ENCODE measurements around the gene C1orf115. TPM values are rescaled to one million over a fixed set of nuclear protein-coding genes. Genes with fewer than 3 reads are reported as not detected.

C1orf115 gene
- total RNA-seq, 1 donor from 2014 or later = 1.8 TPM

- Mint-ChIP-seq H3K27me3 (ENCODE audit: low read depth, unreplicated experiment) (peaks cover 23% of the 10 kb centered on the region), H3K27ac (ENCODE audit: unreplicated experiment) (no peak overlapping the region), H3K4me1 (ENCODE audit: low read depth, unreplicated experiment) (peaks cover 2% of the 10 kb centered on the region), H3K4me3 (ENCODE audit: unreplicated experiment) (no peak overlapping the region), H3K9me3 (ENCODE audit: unreplicated experiment) (peaks cover 4% of the 10 kb centered on the region), H3K36me3 (ENCODE audit: low read depth, unreplicated experiment) (no peaks in the 10 kb centered on the region)
- DNase-seq (ENCODE audit: low read depth) (no peak), FAIRE-seq (no peak)
- H2AFZ ChIP-seq (ENCODE audit: low read depth, low read length) = no peak overlapping the region
- H3K4me3 ChIP-seq (ENCODE audit: insufficient read depth, low read depth, low read length) = no peak overlapping the region
- TF ChIP-seq EZH2 (IDR thresholded peaks at IDR 0.05; ENCODE audit: insufficient read depth, low read length) (no peak), CTCF (IDR thresholded peaks at IDR 0.05; ENCODE audit: insufficient read depth, low read depth, low read length) (no peak)
- H3K4me2 ChIP-seq (ENCODE audit: low read length) = no peak overlapping the region
- no peak overlapping the region for H3K27ac ChIP-seq (ENCODE audit: low read depth, low read length)
- H3K9ac ChIP-seq (ENCODE audit: low read length) = no peak overlapping the region
- H3K9me3 ChIP-seq (ENCODE audit: insufficient read depth, low read depth, low read length) = no peaks in the 10 kb centered on the region
- H3K27me3 ChIP-seq (ENCODE audit: insufficient read depth, low read length) = no peaks in the 10 kb centered on the region
- H4K20me1 ChIP-seq (ENCODE audit: insufficient read depth, low read length) = no peaks in the 10 kb centered on the region
- no peaks in the 10 kb centered on the region for H3K79me2 ChIP-seq (ENCODE audit: insufficient read depth, low read length)
- no peaks in the 10 kb centered on the region for H3K36me3 ChIP-seq (ENCODE audit: insufficient read depth, low read length)
- no peaks in the 10 kb centered on the region for H3K4me1 ChIP-seq (ENCODE audit: insufficient read depth, low read length)
These were observed 15.6 kb downstream of the C1orf115 start for GRCh38 chr1:220705782-220706181.

- no peak for DNase-seq (ENCODE audit: low read depth)
- no peak for TF ChIP-seq EZH2 (IDR thresholded peaks at IDR 0.05; ENCODE audit: insufficient read depth, low read length)
- TF ChIP-seq CTCF (IDR thresholded peaks at IDR 0.05; ENCODE audit: insufficient read depth, low read depth, low read length) = no peak
- Histone ChIP-seq H4K20me1 (ENCODE audit: insufficient read depth, low read length) (no peaks in the 10 kb centered on the region), H3K27me3 (ENCODE audit: insufficient read depth, low read length) (no peaks in the 10 kb centered on the region), H3K4me1 (ENCODE audit: insufficient read depth, low read length) (no peaks in the 10 kb centered on the region), H3K9me3 (ENCODE audit: insufficient read depth, low read depth, low read length) (no peaks in the 10 kb centered on the region), H3K9ac (ENCODE audit: low read length) (no peak overlapping the region), H3K4me2 (ENCODE audit: low read length) (no peak overlapping the region), H3K79me2 (ENCODE audit: insufficient read depth, low read length) (no peaks in the 10 kb centered on the region), H3K4me3 (ENCODE audit: insufficient read depth, low read depth, low read length) (no peak overlapping the region), H3K27ac (ENCODE audit: low read depth, low read length) (no peak overlapping the region), H2AFZ (ENCODE audit: low read depth, low read length) (no peak overlapping the region), H3K36me3 (ENCODE audit: insufficient read depth, low read length) (no peaks in the 10 kb centered on the region)
- Mint-ChIP-seq H3K4me3 (ENCODE audit: unreplicated experiment) (no peak overlapping the region), H3K36me3 (ENCODE audit: low read depth, unreplicated experiment) (no peaks in the 10 kb centered on the region), H3K27ac (ENCODE audit: unreplicated experiment) (no peak overlapping the region), H3K27me3 (ENCODE audit: low read depth, unreplicated experiment) (peaks cover 23% of the 10 kb centered on the region), H3K4me1 (ENCODE audit: low read depth, unreplicated experiment) (peaks cover 2% of the 10 kb centered on the region), H3K9me3 (ENCODE audit: unreplicated experiment) (peaks cover 4% of the 10 kb centered on the region)
- FAIRE-seq = no peak
These were observed 16.3 kb downstream of the C1orf115 start for GRCh38 chr1:220706480-220706879.

- H3K36me3 ChIP-seq (ENCODE audit: insufficient read depth, low read length) = no peaks in the 10 kb centered on the region
- no peaks in the 10 kb centered on the region for H3K4me1 ChIP-seq (ENCODE audit: insufficient read depth, low read length)
- no peak overlapping the region for H3K27ac ChIP-seq (ENCODE audit: low read depth, low read length)
- Mint-ChIP-seq H3K9me3 (ENCODE audit: unreplicated experiment) (peaks cover 4% of the 10 kb centered on the region), H3K27ac (ENCODE audit: unreplicated experiment) (peak overlapping the region; percentile 1), H3K36me3 (ENCODE audit: low read depth, unreplicated experiment) (no peaks in the 10 kb centered on the region), H3K4me1 (ENCODE audit: low read depth, unreplicated experiment) (peaks cover 2% of the 10 kb centered on the region), H3K4me3 (ENCODE audit: unreplicated experiment) (no peak overlapping the region), H3K27me3 (ENCODE audit: low read depth, unreplicated experiment) (peaks cover 23% of the 10 kb centered on the region)
- no peaks in the 10 kb centered on the region for H3K9me3 ChIP-seq (ENCODE audit: insufficient read depth, low read depth, low read length)
- no peak overlapping the region for H3K4me3 ChIP-seq (ENCODE audit: insufficient read depth, low read depth, low read length)
- H3K4me2 ChIP-seq (ENCODE audit: low read length) = no peak overlapping the region
- no peak for FAIRE-seq
- DNase-seq (ENCODE audit: low read depth) = no peak
- H2AFZ ChIP-seq (ENCODE audit: low read depth, low read length) = no peak overlapping the region
- no peaks in the 10 kb centered on the region for H4K20me1 ChIP-seq (ENCODE audit: insufficient read depth, low read length)
- H3K9ac ChIP-seq (ENCODE audit: low read length) = no peak overlapping the region
- H3K27me3 ChIP-seq (ENCODE audit: insufficient read depth, low read length) = no peaks in the 10 kb centered on the region
- no peak for TF ChIP-seq CTCF (IDR thresholded peaks at IDR 0.05; ENCODE audit: insufficient read depth, low read depth, low read length)
- no peak for TF ChIP-seq EZH2 (IDR thresholded peaks at IDR 0.05; ENCODE audit: insufficient read depth, low read length)
- H3K79me2 ChIP-seq (ENCODE audit: insufficient read depth, low read length) = no peaks in the 10 kb centered on the region
These were observed 17.0 kb downstream of the C1orf115 start for GRCh38 chr1:220707160-220707559.

Measured in astrocyte (in vitro differentiated cells and primary cell).